SK-N-MC (cell line): Measurements from ENCODE around the gene ELOVL1.
"Not testable (repeated sequence)": the region's sequence is repeated elsewhere in the genome, so short reads cannot be mapped to it uniquely, and the experiment has no call there.

Experiments used
- DNase-seq: peaks from one replicate; pipeline ENCODE4 v3.0.0-alpha.2; 2011; ENCODE audit warnings: low read depth, low spot score
- H3K27ac ChIP-seq: fragments of 200-600 bp; sonication (generic); 2 replicates; pipeline ENCODE4 v1.5.1; 2016; ENCODE audit warnings: mixed run types
- H3K36me3 ChIP-seq: fragments of 200-600 bp; sonication (generic); 2 replicates; pipeline ENCODE4 v1.6.1; 2017; ENCODE audit warnings: antibody characterized with exemption, low read length, mixed read lengths; ENCODE audit not compliant: insufficient read depth
- H3K4me3 ChIP-seq: fragments of 200-600 bp; sonication (generic); 2 replicates; pipeline ENCODE4 v1.5.1; 2016
- H3K9ac ChIP-seq: fragments of 200-600 bp; sonication (generic); 2 replicates; pipeline ENCODE4 v1.8.0; 2017; ENCODE audit warnings: mixed run types, mixed read lengths; ENCODE audit not compliant: insufficient read length
- H3K9me3 ChIP-seq: fragments of 200-600 bp; sonication (generic); 2 replicates; pipeline ENCODE4 v1.6.1; 2017; ENCODE audit warnings: low read depth, mild to moderate bottlenecking, antibody characterized with exemption, low read length, moderate library complexity, mixed read lengths
- EZH2 ChIP-seq: fragments of 200-600 bp; sonication (generic); IDR thresholded peaks from one replicate; pipeline ENCODE4 v1.6.1; 2017; ENCODE audit warnings: antibody characterized with exemption
- FOXP2 ChIP-seq: optimal IDR thresholded peaks from 2 replicates; pipeline ENCODE3; 2011; ENCODE audit warnings: mild to moderate bottlenecking, moderate library complexity; ENCODE audit not compliant: insufficient read depth; ENCODE audit errors: extremely low read length, control extremely low read depth
- POLR2AphosphoS5 ChIP-seq: IDR thresholded peaks from 2 replicates; pipeline ENCODE4 v1.6.1; 2012; ENCODE audit warnings: mild to moderate bottlenecking, low read depth, low read length, borderline replicate concordance

ELOVL1 gene

GRCh38 chr1:43373066-43373940 lies 5.5 kb upstream of the ELOVL1 start:
- Histone ChIP-seq H3K9ac (no peak overlapping the region), H3K36me3 (no peaks in the 10 kb centered on the region), H3K4me3 (no peak overlapping the region), H3K27ac (no peak overlapping the region), H3K9me3 (no peaks in the 10 kb centered on the region)
- TF ChIP-seq FOXP2: no peak
- TF ChIP-seq EZH2: no peak
- TF ChIP-seq POLR2AphosphoS5: no peak
- DNase-seq: no peak

- H3K27ac ChIP-seq: no peak overlapping the region
- H3K4me3 ChIP-seq: no peak overlapping the region
- no peaks in the 10 kb centered on the region for H3K36me3 ChIP-seq
- DNase-seq: no peak
- no peaks in the 10 kb centered on the region for H3K9me3 ChIP-seq
- H3K9ac ChIP-seq: no peak overlapping the region
- TF ChIP-seq FOXP2 (no peak), POLR2AphosphoS5 (no peak), EZH2 (no peak)
Observed at GRCh38 chr1:43372172-43372571, 4.4 kb upstream of the ELOVL1 start.

GRCh38 chr1:43370564-43370963 lies 2.8 kb upstream of the ELOVL1 start:
- DNase-seq: no peak
- Histone ChIP-seq H3K9me3 (no peaks in the 10 kb centered on the region), H3K27ac (no peak overlapping the region), H3K36me3 (no peaks in the 10 kb centered on the region), H3K4me3 (no peak overlapping the region), H3K9ac (no peak overlapping the region)
- TF ChIP-seq EZH2 (no peak), POLR2AphosphoS5 (no peak), FOXP2 (no peak)

GRCh38 chr1:43369779-43370178 lies 2.0 kb upstream of the ELOVL1 start:
- H3K9ac ChIP-seq, H3K9me3 ChIP-seq, H3K36me3 ChIP-seq, DNase-seq, H3K27ac ChIP-seq, H3K4me3 ChIP-seq: not testable (repeated sequence)

- H3K9me3 ChIP-seq: no peaks in the 10 kb centered on the region
- no peak for DNase-seq
- peaks cover 14% of the 10 kb centered on the region; the same call in 1 of the 2 replicates for H3K36me3 ChIP-seq
- TF ChIP-seq FOXP2 (no peak), POLR2AphosphoS5 (no peak), EZH2 (no peak)
- H3K27ac ChIP-seq: peak overlapping the region; percentile 27; the same call in 1 of the 2 replicates
- peak overlapping the region; percentile 95 for H3K4me3 ChIP-seq
- peak overlapping the region; percentile 84 for H3K9ac ChIP-seq
Observed at GRCh38 chr1:43368646-43369020, 822 bp upstream of the ELOVL1 start.

GRCh38 chr1:43367026-43367903 lies 546 bp downstream of the ELOVL1 start:
- TF ChIP-seq POLR2AphosphoS5 (no peak), FOXP2 (no peak), EZH2 (no peak)
- Histone ChIP-seq H3K4me3 (peak overlapping the region; percentile 95), H3K9ac (peak overlapping the region; percentile 63), H3K27ac (no peak overlapping the region), H3K9me3 (no peaks in the 10 kb centered on the region), H3K36me3 (peaks cover 27% of the 10 kb centered on the region)
- DNase-seq: no peak

GRCh38 chr1:43366601-43367025 lies 1.2 kb downstream of the ELOVL1 start:
- Histone ChIP-seq H3K9me3 (no peaks in the 10 kb centered on the region), H3K9ac (no peak overlapping the region), H3K36me3 (peaks cover 34% of the 10 kb centered on the region), H3K27ac (no peak overlapping the region), H3K4me3 (peak overlapping the region; percentile 95)
- DNase-seq: no peak
- TF ChIP-seq FOXP2: no peak
- TF ChIP-seq EZH2: no peak
- no peak for TF ChIP-seq POLR2AphosphoS5

GRCh38 chr1:43366179-43366578 lies 1.6 kb downstream of the ELOVL1 start:
- H3K9me3 ChIP-seq: no peaks in the 10 kb centered on the region
- 0 out of 2 replicates have a peak overlapping the region, but pooled peaks have one; percentile 35 for H3K27ac ChIP-seq
- H3K4me3 ChIP-seq: no peak overlapping the region
- no peak for TF ChIP-seq FOXP2
- TF ChIP-seq POLR2AphosphoS5: no peak
- no peak for TF ChIP-seq EZH2
- DNase-seq: no peak
- peaks cover 38% of the 10 kb centered on the region for H3K36me3 ChIP-seq
- H3K9ac ChIP-seq: no peak overlapping the region
